Uterus (tissue), 4 donors: Measurements from ENCODE around the gene TEAD4. TPM values are rescaled to one million over a fixed set of nuclear protein-coding genes. Genes with fewer than 3 reads are reported as not detected.

Experiments
- DNase-seq, 2 donors: peaks; one replicate each; pipeline ENCODE4 v3.0.0-alpha.2; 2019 to 2020
- H3K27ac ChIP-seq, 2 donors: fragments of 200-600 bp; sonication (generic); 1 replicate in 1 of 2; 2 replicates in 1 of 2; pipeline ENCODE4 v1.5.1; 2016 to 2018
- H3K27me3 ChIP-seq, 2 donors: fragments of 200-600 bp; sonication (generic); one replicate each; pipeline ENCODE4 v1.5.1; 2018 to 2019; ENCODE audit warnings: control low read depth in 1 of 2
- H3K36me3 ChIP-seq, 2 donors: fragments of 200-600 bp; sonication (generic); one replicate each; pipeline ENCODE4 v1.5.1; 2019; ENCODE audit warnings: control low read depth in 1 of 2
- H3K4me1 ChIP-seq, 2 donors: fragments of 200-600 bp; sonication (generic); one replicate each; pipeline ENCODE4 v1.5.1; 2018 to 2019; ENCODE audit warnings: control low read depth in 1 of 2
- H3K4me3 ChIP-seq, 2 donors: fragments of 200-600 bp; sonication (generic); 1 replicate in 1 of 2; 2 replicates in 1 of 2; pipeline ENCODE4 v1.5.1; 2018 to 2019; ENCODE audit warnings: mild to moderate bottlenecking in 1 of 2
- H3K9me3 ChIP-seq, 2 donors: fragments of 200-600 bp; sonication (generic); one replicate each; pipeline ENCODE4 v1.5.1; 2019; ENCODE audit warnings: control low read depth in 1 of 2
- POLR2A ChIP-seq, 2 donors: fragments of 450-650 bp; IDR thresholded peaks; one replicate each; pipeline ENCODE4 v1.6.1; 2016; ENCODE audit warnings: antibody characterized with exemption in 2 of 2, mild to moderate bottlenecking in 1 of 2, moderate library complexity in 1 of 2
- intact Hi-C: fragments of 100-400 bp; cut with DNase I; formaldehyde crosslinking; loops from one replicate; pipeline ENCODE4 v1.15.1; 2023; ENCODE audit warnings: low total_unique reads
- total RNA-seq, 4 donors: library from RNA; depleted of rRNA in 3 of 4; stranded (reverse); fragments of >200 nt in 3 of 4; gene quantifications; one replicate each; pipeline versions ENCODE4 v1.1.0 to v1.2.4, GENCODE V29; 2014 to 2023
- TF ChIP-seq, protein P1 (sequence below), 4 experiments: fragments of 200-600 bp in 2 of 4; fragments of 450-650 bp in 2 of 4; sonication (generic) in 2 of 4; IDR thresholded peaks; one replicate each; pipeline ENCODE4 v1.5.1; 2016 to 2019; ENCODE audit warnings: antibody characterized with exemption in 4 of 4, mild to moderate bottlenecking in 2 of 4, moderate library complexity in 1 of 4
- donor health status: DM: yes; HTN: yes; CAD: no.

TEAD4 gene
- total RNA-seq, 4 donors from 2014 or later: 1.3 to 33.8 (median 14.9) TPM

GRCh38 chr12:3047961-3048360, 88.8 kb downstream of the TEAD4 start:
- DNase-seq: no peak
- H3K4me3 ChIP-seq: no peak overlapping the region
- no peaks in the 10 kb centered on the region for H3K27me3 ChIP-seq
- no peaks in the 10 kb centered on the region for H3K9me3 ChIP-seq
- TF ChIP-seq POLR2A (IDR thresholded peaks at IDR 0.05): no peak
- TF ChIP-seq, protein P1, sequence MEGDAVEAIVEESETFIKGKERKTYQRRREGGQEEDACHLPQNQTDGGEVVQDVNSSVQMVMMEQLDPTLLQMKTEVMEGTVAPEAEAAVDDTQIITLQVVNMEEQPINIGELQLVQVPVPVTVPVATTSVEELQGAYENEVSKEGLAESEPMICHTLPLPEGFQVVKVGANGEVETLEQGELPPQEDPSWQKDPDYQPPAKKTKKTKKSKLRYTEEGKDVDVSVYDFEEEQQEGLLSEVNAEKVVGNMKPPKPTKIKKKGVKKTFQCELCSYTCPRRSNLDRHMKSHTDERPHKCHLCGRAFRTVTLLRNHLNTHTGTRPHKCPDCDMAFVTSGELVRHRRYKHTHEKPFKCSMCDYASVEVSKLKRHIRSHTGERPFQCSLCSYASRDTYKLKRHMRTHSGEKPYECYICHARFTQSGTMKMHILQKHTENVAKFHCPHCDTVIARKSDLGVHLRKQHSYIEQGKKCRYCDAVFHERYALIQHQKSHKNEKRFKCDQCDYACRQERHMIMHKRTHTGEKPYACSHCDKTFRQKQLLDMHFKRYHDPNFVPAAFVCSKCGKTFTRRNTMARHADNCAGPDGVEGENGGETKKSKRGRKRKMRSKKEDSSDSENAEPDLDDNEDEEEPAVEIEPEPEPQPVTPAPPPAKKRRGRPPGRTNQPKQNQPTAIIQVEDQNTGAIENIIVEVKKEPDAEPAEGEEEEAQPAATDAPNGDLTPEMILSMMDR (IDR thresholded peaks at IDR 0.05): no peak
- H3K36me3 ChIP-seq: no peaks in the 10 kb centered on the region
- H3K27ac ChIP-seq: no peak overlapping the region
- no peaks in the 10 kb centered on the region for H3K4me1 ChIP-seq
- intact Hi-C loops: no loop called here

DNA sequence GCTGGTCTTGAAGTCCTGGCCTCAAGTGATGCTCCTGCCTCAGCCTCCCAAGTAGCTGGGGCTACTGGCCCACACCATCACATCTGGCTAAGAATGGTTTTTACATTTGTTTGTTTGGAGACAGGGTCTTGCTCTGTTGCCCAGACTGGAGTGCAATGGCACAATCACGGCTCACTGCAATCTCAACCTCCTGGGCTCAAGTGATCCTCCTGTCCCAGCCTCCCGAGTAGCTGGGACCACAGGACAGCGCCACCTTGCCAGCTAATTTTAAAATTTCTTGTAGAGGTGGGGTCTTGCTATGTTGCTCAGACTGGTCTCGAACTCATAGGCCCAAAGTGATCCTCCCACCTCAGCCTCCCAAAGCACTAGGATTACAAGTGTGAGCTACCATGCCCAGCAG, 89.3 kb downstream of the TEAD4 start:
- DNase-seq: no peak
- Histone ChIP-seq H3K36me3 (no peaks in the 10 kb centered on the region), H3K4me1 (no peaks in the 10 kb centered on the region), H3K9me3 (no peaks in the 10 kb centered on the region), H3K27me3 (no peaks in the 10 kb centered on the region), H3K4me3 (no peak overlapping the region), H3K27ac (no peak overlapping the region)
- intact Hi-C loops: no loop called here
- TF ChIP-seq, protein P1 (IDR thresholded peaks at IDR 0.05): no peak
- no peak for TF ChIP-seq POLR2A (IDR thresholded peaks at IDR 0.05)

GRCh38 chr12:3049176-3049575, 90.0 kb downstream of the TEAD4 start:
- TF ChIP-seq POLR2A (IDR thresholded peaks at IDR 0.05): no peak
- TF ChIP-seq, protein P1 (IDR thresholded peaks at IDR 0.05): no peak
- DNase-seq: no peak
- Histone ChIP-seq H3K4me3 (no peak overlapping the region), H3K27me3 (no peaks in the 10 kb centered on the region), H3K4me1 (no peaks in the 10 kb centered on the region), H3K27ac (no peak overlapping the region), H3K9me3 (no peaks in the 10 kb centered on the region), H3K36me3 (no peaks in the 10 kb centered on the region)
- intact Hi-C loops: no loop called here

DNA sequence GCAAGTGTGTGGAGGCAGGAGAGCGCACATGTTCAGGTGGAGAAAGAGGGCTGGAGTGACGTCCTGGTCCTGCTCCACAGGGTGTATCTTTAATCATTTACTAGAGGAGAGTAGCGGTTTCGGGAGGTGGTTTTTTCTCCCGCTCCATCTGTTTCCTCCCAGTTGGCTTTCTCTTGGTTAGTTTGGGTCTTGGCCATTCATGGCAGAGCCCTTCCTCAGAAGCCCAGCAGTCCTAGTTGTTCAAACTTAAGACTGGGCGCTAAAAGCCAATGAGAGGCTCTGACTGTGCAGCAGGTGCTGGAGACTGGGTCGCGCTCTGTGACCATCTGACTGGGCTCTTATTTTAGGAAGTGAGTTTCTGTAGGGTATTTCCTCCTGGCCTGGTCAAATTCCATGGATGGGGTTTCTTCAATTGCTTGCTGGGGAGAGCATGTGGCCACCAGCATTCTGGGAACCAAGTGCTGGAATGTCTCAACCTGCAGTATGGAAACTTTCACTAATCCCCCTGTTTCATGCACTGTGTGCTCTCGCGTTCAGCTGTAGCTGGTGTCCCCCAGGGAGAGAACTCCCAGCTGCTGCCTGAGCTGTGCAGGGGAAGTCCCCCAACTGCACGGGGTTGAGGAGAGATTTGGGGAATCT, 90.5 kb downstream of the TEAD4 start:
- Histone ChIP-seq H3K27me3 (no peaks in the 10 kb centered on the region), H3K9me3 (no peaks in the 10 kb centered on the region), H3K36me3 (no peaks in the 10 kb centered on the region), H3K4me1 (no peaks in the 10 kb centered on the region), H3K4me3 (no peak overlapping the region), H3K27ac (no peak overlapping the region)
- no peak for TF ChIP-seq POLR2A (IDR thresholded peaks at IDR 0.05)
- TF ChIP-seq, protein P1 (IDR thresholded peaks at IDR 0.05): no peak
- no peak for DNase-seq
- intact Hi-C loops: no loop called here

- Histone ChIP-seq H3K36me3 (no peaks in the 10 kb centered on the region), H3K9me3 (no peaks in the 10 kb centered on the region), H3K27me3 (no peaks in the 10 kb centered on the region), H3K4me1 (no peaks in the 10 kb centered on the region), H3K27ac (peak overlapping the region; percentile 74 to 86), H3K4me3 (no peak overlapping the region)
- TF ChIP-seq POLR2A (IDR thresholded peaks at IDR 0.05): no peak
- TF ChIP-seq, protein P1 (IDR thresholded peaks at IDR 0.05): no peak
- intact Hi-C loops: no loop called here
- no peak for DNase-seq
Observed at GRCh38 chr12:3054374-3054773, 95.2 kb downstream of the TEAD4 start.
